ENCODE results near the gene CARTPT.

The CARTPT gene

GRCh38 chr5:71737931-71738539 is 19.0 kb downstream of the CARTPT start:
- no peaks in the 10 kb centered on the region for H3K36me3 ChIP-seq (ENCODE audit: control insufficient read depth, insufficient read depth, low read length)
- no peak overlapping the region for H3K56ac ChIP-seq (ENCODE audit: low read length)
- no peak overlapping the region for H2BK15ac ChIP-seq (replicated peaks; ENCODE audit: low read depth)
- WGBS (ENCODE audit: extremely low coverage, insufficient coverage, low lambda C conversion rate): no CpG with 5 or more reads among the region's 7 CpGs
- no peak for DNase-seq
- no peak overlapping the region for H3K9ac ChIP-seq (ENCODE audit: low read length)
- H3K79me1 ChIP-seq (ENCODE audit: low read length): no peaks in the 10 kb centered on the region
- no peak overlapping the region for H2AK5ac ChIP-seq (ENCODE audit: low read length)
- H3K4me2 ChIP-seq (ENCODE audit: low read length): no peak overlapping the region
- H2BK120ac ChIP-seq (ENCODE audit: low read depth, low read length): no peak overlapping the region
- H3K4me3 ChIP-seq (ENCODE audit: low read length): no peak overlapping the region
- no peak overlapping the region for H3K4ac ChIP-seq (ENCODE audit: low read depth, low read length)
- no peak overlapping the region for H3K23ac ChIP-seq (ENCODE audit: low read length)
- H3K27ac ChIP-seq (ENCODE audit: low read depth, low read length): no peak overlapping the region
- no peaks in the 10 kb centered on the region for H3K27me3 ChIP-seq (ENCODE audit: insufficient read depth, low read length, poor library complexity)
- H4K8ac ChIP-seq (ENCODE audit: low read depth, low read length): no peak overlapping the region
- H3K4me1 ChIP-seq (ENCODE audit: control insufficient read depth, low read depth, low read length): no peaks in the 10 kb centered on the region
- no peak overlapping the region for H4K5ac ChIP-seq (ENCODE audit: low read length)
- no peak overlapping the region for H2BK5ac ChIP-seq (ENCODE audit: low read length)
- H3K79me2 ChIP-seq (ENCODE audit: control insufficient read depth, insufficient read depth, low read length): no peaks in the 10 kb centered on the region
- no peak overlapping the region for H3K18ac ChIP-seq (ENCODE audit: low read length)

DNA sequence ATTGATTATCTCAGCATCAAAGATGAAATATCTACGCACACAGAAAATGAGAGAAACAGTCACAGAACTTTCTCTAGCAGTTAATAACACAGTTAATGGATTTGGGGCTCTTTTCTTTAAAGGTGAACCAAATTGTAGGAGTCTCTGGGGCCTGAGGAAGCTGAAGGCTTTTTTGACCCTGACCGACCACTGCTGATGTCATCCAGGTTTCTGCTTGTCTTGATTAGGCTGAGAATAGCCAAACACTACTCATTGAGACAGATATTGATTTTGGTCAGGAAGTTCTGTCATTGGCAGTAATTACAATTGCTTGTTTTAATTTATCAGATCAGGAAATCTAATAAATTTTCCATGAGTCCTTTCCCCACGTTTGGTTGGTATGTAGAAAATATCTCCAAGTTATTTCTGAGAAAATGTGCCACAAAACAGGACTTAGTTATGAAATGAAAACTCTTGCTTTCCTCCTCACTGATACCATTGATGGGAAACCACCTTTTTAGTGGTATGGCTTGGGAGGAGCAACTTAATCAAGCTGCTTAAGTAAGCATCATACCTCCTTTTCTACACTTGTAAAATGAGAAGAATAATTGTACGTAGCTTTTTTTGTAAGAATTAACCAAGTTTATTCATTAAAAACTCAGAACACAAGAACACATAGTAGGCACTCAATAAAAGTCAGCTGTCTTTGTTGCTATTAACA is 19.7 kb downstream of the CARTPT start:
- Histone ChIP-seq H3K9ac (ENCODE audit: low read length) (no peak overlapping the region), H3K27me3 (ENCODE audit: insufficient read depth, low read length, poor library complexity) (no peaks in the 10 kb centered on the region), H2BK5ac (ENCODE audit: low read length) (no peak overlapping the region), H3K36me3 (ENCODE audit: control insufficient read depth, insufficient read depth, low read length) (no peaks in the 10 kb centered on the region), H3K27ac (ENCODE audit: low read depth, low read length) (no peak overlapping the region), H2BK120ac (ENCODE audit: low read depth, low read length) (no peak overlapping the region), H3K4me2 (ENCODE audit: low read length) (no peak overlapping the region), H2BK15ac (replicated peaks; ENCODE audit: low read depth) (no peak overlapping the region), H3K4me3 (ENCODE audit: low read length) (no peak overlapping the region), H4K8ac (ENCODE audit: low read depth, low read length) (no peak overlapping the region), H3K18ac (ENCODE audit: low read length) (no peak overlapping the region), H4K5ac (ENCODE audit: low read length) (no peak overlapping the region), H3K79me1 (ENCODE audit: low read length) (no peaks in the 10 kb centered on the region), H3K4me1 (ENCODE audit: control insufficient read depth, low read depth, low read length) (no peaks in the 10 kb centered on the region), H2AK5ac (ENCODE audit: low read length) (no peak overlapping the region), H3K23ac (ENCODE audit: low read length) (no peak overlapping the region), H3K4ac (ENCODE audit: low read depth, low read length) (no peak overlapping the region), H3K79me2 (ENCODE audit: control insufficient read depth, insufficient read depth, low read length) (no peaks in the 10 kb centered on the region), H3K56ac (ENCODE audit: low read length) (no peak overlapping the region)
- DNase-seq: no peak
- no CpG with 5 or more reads among the region's 4 CpGs for WGBS (ENCODE audit: extremely low coverage, insufficient coverage, low lambda C conversion rate)

- Histone ChIP-seq H2BK5ac (ENCODE audit: low read length) (no peak overlapping the region), H3K4me3 (ENCODE audit: low read length) (no peak overlapping the region), H3K79me1 (ENCODE audit: low read length) (no peaks in the 10 kb centered on the region), H3K23ac (ENCODE audit: low read length) (no peak overlapping the region), H2BK15ac (replicated peaks; ENCODE audit: low read depth) (no peak overlapping the region), H3K4me1 (ENCODE audit: control insufficient read depth, low read depth, low read length) (no peaks in the 10 kb centered on the region), H3K9ac (ENCODE audit: low read length) (no peak overlapping the region), H3K18ac (ENCODE audit: low read length) (no peak overlapping the region), H3K27me3 (ENCODE audit: insufficient read depth, low read length, poor library complexity) (no peaks in the 10 kb centered on the region), H2BK120ac (ENCODE audit: low read depth, low read length) (no peak overlapping the region), H3K79me2 (ENCODE audit: control insufficient read depth, insufficient read depth, low read length) (no peaks in the 10 kb centered on the region), H3K4me2 (ENCODE audit: low read length) (no peak overlapping the region), H3K27ac (ENCODE audit: low read depth, low read length) (no peak overlapping the region), H3K4ac (ENCODE audit: low read depth, low read length) (no peak overlapping the region), H3K36me3 (ENCODE audit: control insufficient read depth, insufficient read depth, low read length) (no peaks in the 10 kb centered on the region), H2AK5ac (ENCODE audit: low read length) (no peak overlapping the region), H4K5ac (ENCODE audit: low read length) (no peak overlapping the region), H4K8ac (ENCODE audit: low read depth, low read length) (no peak overlapping the region), H3K56ac (ENCODE audit: low read length) (no peak overlapping the region)
- no peak for DNase-seq
- WGBS (ENCODE audit: extremely low coverage, insufficient coverage, low lambda C conversion rate): 100% methylated on average over 1 of the region's 8 CpGs
Measured at GRCh38 chr5:71740015-71740753, 21.1 kb downstream of the CARTPT start.

GRCh38 chr5:71743155-71743554 is 24.1 kb downstream of the CARTPT start:
- Histone ChIP-seq H3K18ac (ENCODE audit: low read length) (no peak overlapping the region), H3K36me3 (ENCODE audit: control insufficient read depth, insufficient read depth, low read length) (no peaks in the 10 kb centered on the region), H2BK5ac (ENCODE audit: low read length) (no peak overlapping the region), H3K79me1 (ENCODE audit: low read length) (no peaks in the 10 kb centered on the region), H3K4ac (ENCODE audit: low read depth, low read length) (no peak overlapping the region), H3K9ac (ENCODE audit: low read length) (no peak overlapping the region), H2BK120ac (ENCODE audit: low read depth, low read length) (no peak overlapping the region), H3K79me2 (ENCODE audit: control insufficient read depth, insufficient read depth, low read length) (no peaks in the 10 kb centered on the region), H3K27me3 (ENCODE audit: insufficient read depth, low read length, poor library complexity) (no peaks in the 10 kb centered on the region), H3K56ac (ENCODE audit: low read length) (no peak overlapping the region), H2BK15ac (replicated peaks; ENCODE audit: low read depth) (no peak overlapping the region), H2AK5ac (ENCODE audit: low read length) (no peak overlapping the region), H4K8ac (ENCODE audit: low read depth, low read length) (no peak overlapping the region), H3K4me2 (ENCODE audit: low read length) (no peak overlapping the region), H3K23ac (ENCODE audit: low read length) (no peak overlapping the region), H4K5ac (ENCODE audit: low read length) (no peak overlapping the region), H3K4me3 (ENCODE audit: low read length) (no peak overlapping the region), H3K27ac (ENCODE audit: low read depth, low read length) (no peak overlapping the region), H3K4me1 (ENCODE audit: control insufficient read depth, low read depth, low read length) (no peaks in the 10 kb centered on the region)
- WGBS (ENCODE audit: extremely low coverage, insufficient coverage, low lambda C conversion rate): no CpG with 5 or more reads among the region's 6 CpGs
- no peak for DNase-seq

DNA sequence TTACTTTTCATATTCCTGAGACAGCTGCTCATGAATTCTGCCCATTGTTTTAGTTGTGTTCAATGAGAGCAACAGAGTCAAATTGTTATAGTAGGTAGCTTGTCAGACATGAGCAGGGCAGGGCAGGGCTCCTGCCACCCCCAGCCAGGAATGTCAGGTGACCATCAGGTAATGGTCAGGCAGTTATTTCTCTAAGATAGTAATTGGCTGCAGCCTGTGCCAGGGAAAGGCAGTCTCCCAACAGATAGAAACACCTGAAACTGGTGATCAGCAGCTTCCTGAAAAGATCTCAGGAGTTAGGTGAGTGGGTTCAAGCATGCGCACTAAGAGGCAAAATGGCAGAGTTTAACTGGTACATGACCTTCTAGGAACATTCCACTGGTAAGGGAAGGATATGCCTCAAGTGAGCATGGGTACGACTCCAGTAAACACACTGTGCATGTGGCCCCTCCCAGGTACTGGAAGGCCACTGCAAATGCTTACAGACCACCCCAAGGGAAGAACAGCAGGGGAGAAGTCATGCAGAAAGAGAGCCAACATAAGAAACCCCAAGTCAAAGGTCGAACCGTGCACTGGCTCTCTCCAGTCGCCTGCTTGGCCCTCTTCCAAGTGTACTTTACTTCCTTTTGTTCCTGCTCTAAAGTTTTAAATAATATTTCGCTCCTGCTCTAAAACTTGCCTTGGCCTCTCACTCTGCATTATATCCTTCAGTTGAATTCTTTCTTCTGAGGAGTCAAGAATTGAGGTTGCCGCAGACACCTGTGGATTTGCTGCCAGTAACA is 25.1 kb downstream of the CARTPT start:
- Histone ChIP-seq H3K4me3 (ENCODE audit: low read length) (no peak overlapping the region), H4K8ac (ENCODE audit: low read depth, low read length) (no peak overlapping the region), H3K9ac (ENCODE audit: low read length) (no peak overlapping the region), H2BK120ac (ENCODE audit: low read depth, low read length) (no peak overlapping the region), H4K5ac (ENCODE audit: low read length) (no peak overlapping the region), H3K18ac (ENCODE audit: low read length) (no peak overlapping the region), H3K79me1 (ENCODE audit: low read length) (no peaks in the 10 kb centered on the region), H3K56ac (ENCODE audit: low read length) (no peak overlapping the region), H3K27ac (ENCODE audit: low read depth, low read length) (no peak overlapping the region), H3K4me1 (ENCODE audit: control insufficient read depth, low read depth, low read length) (no peaks in the 10 kb centered on the region), H3K23ac (ENCODE audit: low read length) (no peak overlapping the region), H3K36me3 (ENCODE audit: control insufficient read depth, insufficient read depth, low read length) (no peaks in the 10 kb centered on the region), H2BK5ac (ENCODE audit: low read length) (no peak overlapping the region), H2AK5ac (ENCODE audit: low read length) (no peak overlapping the region), H3K79me2 (ENCODE audit: control insufficient read depth, insufficient read depth, low read length) (no peaks in the 10 kb centered on the region), H3K4me2 (ENCODE audit: low read length) (no peak overlapping the region), H3K27me3 (ENCODE audit: insufficient read depth, low read length, poor library complexity) (no peaks in the 10 kb centered on the region), H2BK15ac (replicated peaks; ENCODE audit: low read depth) (no peak overlapping the region), H3K4ac (ENCODE audit: low read depth, low read length) (no peak overlapping the region)
- no peak for DNase-seq
- no CpG with 5 or more reads among the region's 7 CpGs for WGBS (ENCODE audit: extremely low coverage, insufficient coverage, low lambda C conversion rate)
